Lower leg skin (tissue), 4 donors: ENCODE results near the gene PLA2G2D. TPM values are rescaled to one million over a fixed set of nuclear protein-coding genes. Genes with fewer than 3 reads are reported as not detected.

Experiments
- DNase-seq, 2 donors: peaks; one replicate each; pipeline ENCODE4 v3.0.0-alpha.2; 2019; ENCODE audit warnings: low spot score in 2 of 2
- H3K4me3 ChIP-seq: fragments of 200-600 bp; sonication (generic); 2 replicates; pipeline ENCODE4 v1.5.1; 2017; ENCODE audit warnings: mild to moderate bottlenecking, low read depth; ENCODE audit not compliant: poor library complexity, severe bottlenecking
- CTCF ChIP-seq, 3 donors: fragments of 450-650 bp; IDR thresholded peaks; one replicate each; pipeline ENCODE4 v1.5.1; 2016; ENCODE audit warnings: antibody characterized with exemption in 3 of 3, mild to moderate bottlenecking in 3 of 3, moderate library complexity in 2 of 3
- POLR2A ChIP-seq, 2 donors: fragments of 450-650 bp; IDR thresholded peaks; one replicate each; pipeline ENCODE4 v1.6.1; 2016 to 2017; ENCODE audit warnings: antibody characterized with exemption in 2 of 2, mild to moderate bottlenecking in 1 of 2, moderate library complexity in 1 of 2
- WGBS, 2 donors: methylation state at CpG; one replicate each; pipeline ENCODE4 v1.1.5; 2018; 5-methylcytosine and 5-hydroxymethylcytosine counted together
- intact Hi-C: fragments of 100-400 bp; cut with DNase I; formaldehyde crosslinking; loops from one replicate; pipeline ENCODE4 v1.15.0; 2023; ENCODE audit warnings: low total_unique reads
- total RNA-seq, 4 donors: library from RNA; depleted of rRNA; stranded (reverse); fragments of >200 nt; gene quantifications; one replicate each; pipeline ENCODE4 v1.1.0, GENCODE V29; 2016

The PLA2G2D gene
- total RNA-seq, 4 donors from 2014 or later = not detected

GRCh38 chr1:20082772-20083171, 36.6 kb downstream of the PLA2G2D start:
- WGBS, 2 donors = 76 to 85% methylated on average over 2 of the region's 2 CpGs
- H3K4me3 ChIP-seq = no peak overlapping the region
- intact Hi-C loops = no loop called here
- TF ChIP-seq POLR2A (IDR thresholded peaks at IDR 0.05) (no peak), CTCF (IDR thresholded peaks at IDR 0.05) (no peak)
- DNase-seq = no peak

GRCh38 chr1:20081353-20081810, 38.0 kb downstream of the PLA2G2D start:
- no peak overlapping the region for H3K4me3 ChIP-seq
- TF ChIP-seq CTCF (IDR thresholded peaks at IDR 0.05) (no peak), POLR2A (IDR thresholded peaks at IDR 0.05) (no peak)
- no peak for DNase-seq
- WGBS, 2 donors = 71 to 74% methylated on average over 8 of the region's 8 CpGs
- intact Hi-C loops = no loop called here

- WGBS, 2 donors = 74 to 77% methylated on average over 20 of the region's 20 CpGs
- no peak for DNase-seq
- intact Hi-C loops = no loop called here
- H3K4me3 ChIP-seq = no peak overlapping the region
- TF ChIP-seq POLR2A (IDR thresholded peaks at IDR 0.05) = no peak
These were observed 38.6 kb downstream of the PLA2G2D start for GRCh38 chr1:20080441-20081352.

GRCh38 chr1:20079661-20080305, 39.6 kb downstream of the PLA2G2D start:
- WGBS, 2 donors = 51 to 56% methylated on average over 8 of the region's 8 CpGs
- TF ChIP-seq POLR2A (IDR thresholded peaks at IDR 0.05) (no peak), CTCF (IDR thresholded peaks at IDR 0.05) (no peak)
- DNase-seq = no peak
- no peak overlapping the region for H3K4me3 ChIP-seq
- intact Hi-C loops = no loop called here

GRCh38 chr1:20078711-20079110, 40.6 kb downstream of the PLA2G2D start:
- DNase-seq = peak in 1 of 2 donors; percentile 67
- intact Hi-C loops = no loop called here
- WGBS, 2 donors = 88 to 89% methylated on average over 5 of the region's 5 CpGs
- no peak overlapping the region for H3K4me3 ChIP-seq
- no peak for TF ChIP-seq CTCF (IDR thresholded peaks at IDR 0.05)
- no peak for TF ChIP-seq POLR2A (IDR thresholded peaks at IDR 0.05)

- TF ChIP-seq CTCF (IDR thresholded peaks at IDR 0.05) = no peak
- TF ChIP-seq POLR2A (IDR thresholded peaks at IDR 0.05) = no peak
- no peak overlapping the region for H3K4me3 ChIP-seq
- intact Hi-C loops = no loop called here
- DNase-seq = no peak
- WGBS, 2 donors = 64 to 72% methylated on average over 8 of the region's 8 CpGs
These were observed 41.1 kb downstream of the PLA2G2D start for GRCh38 chr1:20078171-20078651.
